ENCODE results near the gene C11orf42. TPM values are rescaled to one million over a fixed set of nuclear protein-coding genes. Genes with fewer than 3 reads are reported as not detected.

The C11orf42 gene
- total RNA-seq, 2 donors from 2014 or later = not detected

DNA sequence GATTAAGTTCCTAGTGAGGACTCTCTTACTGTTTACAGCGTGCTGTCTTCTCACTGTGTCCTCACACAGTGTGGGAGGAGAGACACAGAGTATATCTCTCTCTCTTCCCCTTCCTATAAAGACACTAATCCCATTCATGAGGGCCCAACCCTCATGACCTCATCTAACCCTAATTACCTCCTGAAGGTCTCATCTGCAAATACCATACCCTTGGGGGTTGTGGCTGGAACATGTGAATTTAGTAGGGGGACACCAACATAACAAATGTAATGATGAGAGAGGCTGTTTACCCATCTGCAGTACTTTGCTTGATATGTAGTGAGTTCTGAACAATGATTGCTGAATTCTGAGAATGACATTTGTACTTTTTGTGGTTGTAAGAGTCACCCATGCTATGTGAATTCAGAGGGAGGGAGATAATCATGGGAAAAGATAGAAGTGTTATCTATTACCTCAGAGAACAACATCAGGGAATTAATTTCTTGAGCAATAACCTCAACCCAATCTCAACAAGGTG, 11.2 kb upstream of the C11orf42 start:
- no peak overlapping the region for H3K9ac ChIP-seq (ENCODE audit: low read depth in 2 of 2, low read length in 2 of 2)
- H3K27me3 ChIP-seq = no peaks in the 10 kb centered on the region
- H3K4me3 ChIP-seq = no peak overlapping the region
- no peaks in the 10 kb centered on the region for H3K36me3 ChIP-seq
- no peak overlapping the region for H3K27ac ChIP-seq
- H3K4me1 ChIP-seq = no peaks in the 10 kb centered on the region
- no peak for TF ChIP-seq CTCF (IDR thresholded peaks at IDR 0.05)
- no peak for DNase-seq
- intact Hi-C loops (cut with DNase I) = no loop called here
- H3K9me3 ChIP-seq = no peaks in the 10 kb centered on the region

DNA sequence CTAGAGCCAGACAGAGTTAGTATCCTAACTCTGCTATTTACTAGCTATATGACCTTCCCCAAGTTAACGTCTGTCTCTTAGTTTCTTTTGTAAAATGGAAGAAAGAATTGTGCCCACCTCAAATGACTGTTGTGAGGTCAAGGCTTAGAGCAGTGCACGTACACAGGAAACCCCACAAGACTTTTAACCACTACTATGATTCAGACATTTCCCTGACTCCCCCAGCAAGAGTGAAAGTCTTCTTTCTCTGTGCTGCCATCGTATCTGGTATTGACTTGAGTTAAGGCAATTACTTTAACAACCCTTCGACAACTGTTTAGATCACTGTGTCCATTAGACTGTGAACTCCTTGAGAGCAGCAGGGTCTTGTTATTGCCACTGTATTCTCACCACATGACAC, 9.0 kb upstream of the C11orf42 start:
- DNase-seq = no peak
- Histone ChIP-seq H3K27me3 (no peaks in the 10 kb centered on the region), H3K4me1 (no peaks in the 10 kb centered on the region), H3K27ac (no peak overlapping the region), H3K9ac (ENCODE audit: low read depth in 2 of 2, low read length in 2 of 2) (no peak overlapping the region), H3K9me3 (no peaks in the 10 kb centered on the region), H3K36me3 (no peaks in the 10 kb centered on the region), H3K4me3 (no peak overlapping the region)
- intact Hi-C loops (cut with DNase I) = no loop called here
- no peak for TF ChIP-seq CTCF (IDR thresholded peaks at IDR 0.05)

GRCh38 chr11:6197466-6198200, 7.7 kb upstream of the C11orf42 start:
- no peak for DNase-seq
- Histone ChIP-seq H3K36me3 (no peaks in the 10 kb centered on the region), H3K27me3 (no peaks in the 10 kb centered on the region), H3K27ac (no peak overlapping the region), H3K4me3 (no peak overlapping the region), H3K9ac (ENCODE audit: low read depth in 2 of 2, low read length in 2 of 2) (no peak overlapping the region), H3K9me3 (no peaks in the 10 kb centered on the region), H3K4me1 (no peaks in the 10 kb centered on the region)
- TF ChIP-seq CTCF (IDR thresholded peaks at IDR 0.05) = no peak
- intact Hi-C loops (cut with DNase I) = no loop called here

GRCh38 chr11:6199174-6199810, 6.1 kb upstream of the C11orf42 start, which contains the start of gene OR52W1:
TSS of gene OR52W1 (plus strand) at chr11:6199224. CDS start at chr11:6199224, 0 bp downstream.
- H3K9me3 ChIP-seq = no peaks in the 10 kb centered on the region
- no peak within 1 kb of the TSS for H3K27ac ChIP-seq
- TF ChIP-seq CTCF (IDR thresholded peaks at IDR 0.05) = no peak
- intact Hi-C loops (cut with DNase I) = no loop called here
- H3K4me1 ChIP-seq = no peaks in the 10 kb centered on the region
- no peaks in the 10 kb centered on the region for H3K36me3 ChIP-seq
- no peak within 1 kb of the TSS for H3K9ac ChIP-seq (ENCODE audit: low read depth in 2 of 2, low read length in 2 of 2)
- H3K4me3 ChIP-seq = no peak within 1 kb of the TSS
- DNase-seq = no peak
- no peaks in the 10 kb centered on the region for H3K27me3 ChIP-seq

DNA sequence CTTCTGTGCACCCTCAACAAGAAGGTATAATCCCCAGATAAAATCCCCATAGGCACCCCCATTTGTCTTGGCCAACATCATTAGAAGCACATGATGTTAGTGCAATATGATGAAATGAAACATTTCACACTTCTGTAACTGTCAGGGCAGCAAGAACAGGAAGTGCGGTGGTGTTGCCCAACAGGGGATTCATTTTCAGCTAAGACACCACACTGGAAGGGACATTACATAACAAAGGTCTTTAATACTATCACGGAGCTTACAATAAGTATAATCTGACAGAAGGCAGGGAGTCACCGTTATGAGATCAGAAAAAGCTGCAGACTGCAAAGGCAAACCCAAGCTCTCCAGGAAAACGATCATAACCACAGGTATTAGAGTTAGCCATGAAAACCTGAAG, 4.4 kb upstream of the C11orf42 start:
- Histone ChIP-seq H3K4me1 (no peaks in the 10 kb centered on the region), H3K4me3 (no peak overlapping the region), H3K27ac (no peak overlapping the region), H3K9ac (ENCODE audit: low read depth in 2 of 2, low read length in 2 of 2) (no peak overlapping the region), H3K36me3 (no peaks in the 10 kb centered on the region), H3K27me3 (no peaks in the 10 kb centered on the region), H3K9me3 (no peaks in the 10 kb centered on the region)
- no peak for TF ChIP-seq CTCF (IDR thresholded peaks at IDR 0.05)
- intact Hi-C loops (cut with DNase I) = no loop called here
- no peak for DNase-seq
